ENCODE measurements around the gene BCAT1. TPM values are rescaled to one million over a fixed set of nuclear protein-coding genes. Genes with fewer than 3 reads are reported as not detected.
"Not testable (repeated sequence)": the region's sequence is repeated elsewhere in the genome, so short reads cannot be mapped to it uniquely, and the experiment has no call there.

Gene BCAT1
- total RNA-seq, 2 experiments from 2014 or later: 27.9 to 40.0 TPM

DNA sequence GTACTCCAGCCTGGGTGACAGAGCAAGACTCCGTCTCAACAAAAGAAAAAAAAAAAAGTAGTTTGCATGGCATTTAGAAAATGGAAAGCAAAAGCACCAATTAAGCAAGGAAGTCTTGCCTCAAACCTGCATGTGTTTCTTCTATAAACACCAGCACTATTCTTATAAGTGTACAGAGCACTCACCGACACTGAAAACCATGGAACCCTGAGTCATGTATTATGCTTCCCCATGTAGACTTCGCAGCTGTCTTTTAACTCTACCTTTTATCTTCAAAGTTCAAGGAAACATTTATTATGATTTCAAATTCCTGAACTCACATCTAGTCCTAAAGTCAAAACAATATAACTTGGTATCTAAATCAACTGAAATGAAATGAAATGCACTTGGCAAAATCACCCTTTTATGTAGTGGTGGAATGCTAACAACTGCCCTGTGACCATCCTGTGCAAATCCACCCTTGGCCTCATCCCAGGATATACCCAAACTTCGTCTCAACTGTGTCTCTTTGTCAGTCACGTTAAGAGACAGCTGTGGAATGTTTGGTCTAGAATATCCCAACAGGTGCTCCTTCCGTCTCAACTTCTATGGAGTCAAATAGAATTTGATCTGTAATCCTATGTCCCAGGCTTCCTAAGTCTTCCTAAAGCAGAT is 4.8 kb downstream of the BCAT1 start:
- POLR2A ChIA-PET: no interaction called here
- H3K4me1 Mint-ChIP-seq: peaks cover 44% of the 10 kb centered on the region
- peaks cover 35% of the 10 kb centered on the region for H3K27me3 Mint-ChIP-seq
- no peak overlapping the region for H3K4me3 Mint-ChIP-seq
- no peaks in the 10 kb centered on the region for H3K9me3 Mint-ChIP-seq (ENCODE audit: low read depth)
- ATAC-seq: peak; percentile 43
- intact Hi-C loops (cut with DNase I, micrococcal nuclease): no loop called here
- no peak overlapping the region for H3K27ac Mint-ChIP-seq
- CTCF ChIA-PET: interaction anchor here (0.9 kb wide), 1 partner anchor 90 kb away, joined by 3 read pairs; no protein-coding TSS in a partner anchor
- DNase-seq: no peak
- peaks cover 17% of the 10 kb centered on the region for H3K36me3 Mint-ChIP-seq (ENCODE audit: low read depth)

DNA sequence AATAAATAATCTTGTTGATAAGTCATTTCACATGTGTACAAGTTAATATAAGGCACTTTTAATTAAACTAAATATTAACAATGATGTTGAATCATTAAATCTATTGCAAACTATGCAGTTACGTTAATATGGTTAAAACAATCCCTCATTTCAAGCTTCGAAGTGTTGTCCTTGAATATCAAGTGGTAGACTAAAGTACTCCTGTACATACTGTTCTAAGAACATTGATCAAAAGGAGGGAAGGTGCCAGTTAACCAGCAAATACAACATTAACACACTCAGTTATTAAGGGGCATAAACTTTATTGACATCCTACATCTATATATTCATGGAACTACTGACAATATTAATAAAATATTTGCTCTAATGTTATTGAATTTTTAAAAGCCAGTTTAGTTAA is 8.7 kb downstream of the BCAT1 start:
- ChIA-PET CTCF (interaction anchor here (1.4 kb wide), 1 partner anchor 12 kb away, joined by 3 read pairs; no protein-coding TSS in a partner anchor), POLR2A (no interaction called here)
- H3K27ac Mint-ChIP-seq: no peak overlapping the region
- ATAC-seq: no peak
- H3K4me1 Mint-ChIP-seq: peaks cover 11% of the 10 kb centered on the region
- peaks cover 19% of the 10 kb centered on the region for H3K27me3 Mint-ChIP-seq
- no peak overlapping the region for H3K4me3 Mint-ChIP-seq
- peaks cover 11% of the 10 kb centered on the region for H3K36me3 Mint-ChIP-seq (ENCODE audit: low read depth)
- H3K9me3 Mint-ChIP-seq (ENCODE audit: low read depth): no peaks in the 10 kb centered on the region
- intact Hi-C loops (cut with DNase I, micrococcal nuclease): no loop called here
- DNase-seq: no peak

DNA sequence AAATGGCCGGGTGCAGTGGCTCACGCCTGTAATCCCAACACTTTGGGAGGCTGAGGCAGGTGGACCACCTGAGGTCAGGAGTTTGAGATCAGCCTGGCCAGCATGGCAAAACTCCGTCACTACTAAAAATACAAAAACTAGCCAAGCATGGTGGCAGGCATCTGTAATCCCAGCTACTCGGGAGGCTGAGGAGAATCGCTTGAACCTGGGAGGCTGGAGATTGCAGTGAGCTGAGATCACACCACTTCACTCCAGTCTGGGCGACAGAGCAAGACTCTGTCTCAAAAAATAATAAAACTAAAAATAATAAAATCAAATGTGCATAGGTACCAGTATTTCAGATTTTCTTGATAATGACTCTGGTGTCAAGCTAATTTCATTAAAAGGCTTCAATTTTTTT is 9.3 kb downstream of the BCAT1 start:
- H3K27ac Mint-ChIP-seq; H3K4me3 Mint-ChIP-seq; DNase-seq; POLR2A ChIA-PET; H3K9me3 Mint-ChIP-seq (ENCODE audit: low read depth); H3K36me3 Mint-ChIP-seq (ENCODE audit: low read depth); H3K4me1 Mint-ChIP-seq; ATAC-seq; intact Hi-C loops (cut with DNase I, micrococcal nuclease): not testable (repeated sequence)
- CTCF ChIA-PET: interaction anchor here (0.7 kb wide), 1 partner anchor 33 kb away, joined by 3 read pairs; no protein-coding TSS in a partner anchor
- H3K27me3 Mint-ChIP-seq: peaks cover 16% of the 10 kb centered on the region

DNA sequence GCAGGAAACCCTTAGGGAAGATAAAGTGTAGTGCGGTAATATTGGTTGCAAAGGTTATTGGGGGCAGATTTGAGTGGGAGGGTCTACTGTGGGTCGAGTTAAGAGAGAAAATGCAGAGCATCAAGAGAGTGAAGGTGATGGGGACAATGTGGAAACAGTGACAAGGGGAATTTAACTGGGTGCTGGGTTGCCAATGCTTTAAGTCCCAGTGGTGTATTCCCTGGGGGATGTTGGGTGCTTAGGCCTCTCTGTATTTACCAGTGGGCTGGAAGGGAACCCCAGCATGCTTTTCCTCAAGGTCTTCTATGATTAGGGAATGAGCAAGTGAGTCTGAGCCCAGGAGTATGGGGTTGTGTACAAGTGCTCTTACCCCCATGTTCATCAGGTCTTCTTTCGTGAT is 10.6 kb downstream of the BCAT1 start:
- Mint-ChIP-seq H3K9me3 (ENCODE audit: low read depth) (no peaks in the 10 kb centered on the region), H3K27ac (no peak overlapping the region), H3K27me3 (peaks cover 17% of the 10 kb centered on the region), H3K4me3 (no peak overlapping the region), H3K36me3 (ENCODE audit: low read depth) (no peaks in the 10 kb centered on the region), H3K4me1 (no peaks in the 10 kb centered on the region)
- ChIA-PET POLR2A (no interaction called here), CTCF (interaction anchor here (0.6 kb wide), 1 partner anchor 17 kb away, joined by 5 read pairs; no protein-coding TSS in a partner anchor)
- DNase-seq (no peak), ATAC-seq (no peak)
- intact Hi-C loops (cut with DNase I, micrococcal nuclease): no loop called here

DNA sequence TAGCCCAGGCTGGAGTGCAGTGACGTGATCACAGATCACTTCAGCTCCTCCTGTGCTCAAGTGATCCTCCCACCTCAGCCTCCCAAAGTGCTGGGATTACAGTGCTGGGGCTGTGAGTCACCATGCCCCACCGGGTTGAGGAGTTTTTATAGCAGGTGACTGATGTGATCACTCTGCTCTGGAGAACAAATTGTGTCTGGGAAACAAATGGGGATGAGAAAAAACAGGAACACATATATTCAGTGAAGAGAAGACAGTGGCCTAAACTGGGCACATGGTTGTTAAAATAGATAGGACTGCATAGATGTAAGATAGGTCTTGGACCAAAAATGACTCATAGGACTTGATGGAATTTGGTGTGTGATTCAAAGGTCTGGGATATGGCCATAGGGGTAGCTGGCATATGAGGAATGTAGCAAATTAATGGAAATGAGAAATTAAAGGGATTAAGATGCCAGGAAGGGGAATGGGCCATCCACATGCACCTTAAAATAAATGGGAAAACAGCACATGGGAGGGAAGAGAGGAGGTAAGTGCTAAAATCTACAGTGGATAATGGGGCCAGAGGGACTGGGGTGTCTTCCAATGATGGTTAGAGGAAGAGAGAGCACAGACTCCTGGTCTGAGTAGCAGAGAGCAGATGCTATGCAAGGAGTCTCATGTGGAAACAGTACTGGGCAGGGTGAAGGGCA is 11.2 kb downstream of the BCAT1 start:
- CTCF ChIA-PET: no interaction called here
- Mint-ChIP-seq H3K4me3 (no peak overlapping the region), H3K36me3 (ENCODE audit: low read depth) (no peaks in the 10 kb centered on the region), H3K9me3 (ENCODE audit: low read depth) (no peaks in the 10 kb centered on the region), H3K4me1 (no peaks in the 10 kb centered on the region), H3K27ac (no peak overlapping the region), H3K27me3 (peaks cover 17% of the 10 kb centered on the region)
- intact Hi-C loops (cut with DNase I, micrococcal nuclease): no loop called here
- ATAC-seq (no peak), DNase-seq (no peak)
- POLR2A ChIA-PET: no interaction called here

DNA sequence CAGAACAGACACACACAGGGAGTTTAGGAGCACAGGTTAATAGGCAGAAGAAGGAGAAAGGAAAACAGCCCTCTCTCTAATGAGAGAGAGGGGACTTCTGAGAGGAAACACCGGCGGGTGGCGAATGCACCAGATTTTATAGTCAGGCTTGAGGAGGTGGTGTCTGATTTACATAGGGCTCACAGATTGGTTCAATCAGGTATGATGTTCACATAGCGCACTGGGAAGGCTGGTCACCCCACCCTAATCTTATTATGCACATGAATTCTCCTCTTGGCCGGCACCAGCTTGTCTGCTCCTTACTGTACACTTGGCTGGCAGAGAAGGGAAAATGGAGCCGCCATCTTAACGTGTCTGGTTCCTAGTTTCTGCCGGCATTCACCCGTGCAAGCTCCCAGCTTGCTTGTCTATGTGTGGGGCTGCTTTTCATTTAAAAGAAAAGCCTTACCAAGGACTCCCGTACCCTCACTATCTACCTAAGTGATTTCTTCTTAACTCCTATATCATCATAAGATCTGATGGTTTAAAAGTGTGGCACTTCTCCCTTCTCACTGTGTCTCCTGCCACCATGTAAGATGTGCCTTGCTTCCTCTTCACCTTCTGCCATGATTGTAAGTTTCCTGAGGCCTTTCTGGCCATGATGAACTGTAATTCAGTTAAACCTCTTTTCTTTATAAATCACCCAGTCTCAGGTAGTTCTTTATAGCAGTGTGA is 15.1 kb downstream of the BCAT1 start:
- CTCF ChIA-PET: no interaction called here
- Mint-ChIP-seq H3K4me1 (peaks cover 9% of the 10 kb centered on the region), H3K27ac (no peak overlapping the region), H3K27me3 (peaks cover 24% of the 10 kb centered on the region), H3K9me3 (ENCODE audit: low read depth) (no peaks in the 10 kb centered on the region), H3K36me3 (ENCODE audit: low read depth) (no peaks in the 10 kb centered on the region), H3K4me3 (no peak overlapping the region)
- intact Hi-C loops (cut with DNase I, micrococcal nuclease): no loop called here
- ATAC-seq: no peak
- POLR2A ChIA-PET: no interaction called here
- DNase-seq: no peak

DNA sequence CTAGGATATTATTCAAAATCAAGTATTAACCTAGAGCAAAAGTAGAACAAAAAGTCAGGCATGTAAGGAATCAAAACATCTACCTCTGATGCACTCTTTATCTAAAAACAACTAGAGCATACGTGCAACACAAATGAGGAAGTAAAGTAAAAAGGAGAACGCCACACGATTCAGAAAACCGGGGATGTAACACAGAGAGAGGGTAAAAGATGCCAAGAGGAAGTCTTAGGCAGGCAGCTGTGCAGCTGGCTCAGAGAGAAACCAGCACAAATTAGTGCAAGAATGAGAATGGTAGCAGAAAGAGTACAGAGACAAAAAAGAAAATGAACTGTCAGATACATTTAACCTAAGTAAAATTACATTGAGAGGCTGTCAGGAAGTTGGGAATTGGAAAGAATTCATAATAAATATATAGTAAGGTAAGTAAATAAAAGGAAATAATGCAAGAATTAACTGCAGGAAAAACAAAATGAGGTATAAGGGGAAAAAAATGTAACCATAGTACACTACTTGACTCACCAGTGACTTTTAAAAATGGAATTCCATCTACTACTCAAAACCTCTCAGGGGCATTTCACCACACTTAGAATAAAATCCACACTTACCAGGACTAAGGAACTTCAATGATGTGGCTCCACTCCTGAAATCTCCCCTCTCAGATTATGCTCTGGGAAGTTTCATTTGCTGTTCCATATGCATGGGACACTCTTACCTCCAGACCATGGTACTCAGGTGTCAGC is 17.1 kb downstream of the BCAT1 start:
- no peak overlapping the region for H3K27ac Mint-ChIP-seq
- intact Hi-C loops (cut with DNase I, micrococcal nuclease): no loop called here
- CTCF ChIA-PET: interaction anchor here (0.6 kb wide), 1 partner anchor 39 kb away, joined by 4 read pairs; no protein-coding TSS in a partner anchor
- no peaks in the 10 kb centered on the region for H3K36me3 Mint-ChIP-seq (ENCODE audit: low read depth)
- peaks cover 9% of the 10 kb centered on the region for H3K4me1 Mint-ChIP-seq
- POLR2A ChIA-PET: no interaction called here
- no peaks in the 10 kb centered on the region for H3K9me3 Mint-ChIP-seq (ENCODE audit: low read depth)
- no peak for DNase-seq
- ATAC-seq: peak; percentile 49
- peaks cover 28% of the 10 kb centered on the region for H3K27me3 Mint-ChIP-seq
- H3K4me3 Mint-ChIP-seq: no peak overlapping the region

DNA sequence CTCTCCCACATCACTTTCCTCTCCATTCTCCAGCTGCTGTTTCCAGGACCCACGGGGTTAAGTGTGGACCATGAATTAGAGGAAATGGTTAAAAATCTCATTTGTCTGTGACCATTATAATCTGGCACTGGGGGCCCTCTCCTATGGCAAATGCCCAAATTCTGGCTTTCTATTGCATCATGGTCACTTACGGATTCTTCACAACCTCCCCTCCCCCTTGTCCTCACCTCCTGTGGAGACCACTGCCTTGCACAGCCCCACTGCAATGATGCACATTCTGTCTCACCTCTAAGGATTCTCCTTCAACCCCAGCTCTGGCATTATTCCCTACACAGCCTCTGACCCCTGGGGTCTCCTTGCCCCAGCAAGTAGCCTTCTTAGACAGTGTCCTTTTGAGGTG is 18.9 kb downstream of the BCAT1 start:
- Mint-ChIP-seq H3K4me3 (no peak overlapping the region), H3K9me3 (ENCODE audit: low read depth) (peaks cover 3% of the 10 kb centered on the region), H3K27ac (no peak overlapping the region), H3K36me3 (ENCODE audit: low read depth) (peaks cover 1% of the 10 kb centered on the region), H3K27me3 (peaks cover 29% of the 10 kb centered on the region), H3K4me1 (peaks cover 9% of the 10 kb centered on the region)
- POLR2A ChIA-PET: no interaction called here
- DNase-seq: no peak
- intact Hi-C loops (cut with DNase I, micrococcal nuclease): no loop called here
- CTCF ChIA-PET: interaction anchor here (0.7 kb wide), 1 partner anchor 17 kb away, joined by 3 read pairs; no protein-coding TSS in a partner anchor
- ATAC-seq: no peak

DNA sequence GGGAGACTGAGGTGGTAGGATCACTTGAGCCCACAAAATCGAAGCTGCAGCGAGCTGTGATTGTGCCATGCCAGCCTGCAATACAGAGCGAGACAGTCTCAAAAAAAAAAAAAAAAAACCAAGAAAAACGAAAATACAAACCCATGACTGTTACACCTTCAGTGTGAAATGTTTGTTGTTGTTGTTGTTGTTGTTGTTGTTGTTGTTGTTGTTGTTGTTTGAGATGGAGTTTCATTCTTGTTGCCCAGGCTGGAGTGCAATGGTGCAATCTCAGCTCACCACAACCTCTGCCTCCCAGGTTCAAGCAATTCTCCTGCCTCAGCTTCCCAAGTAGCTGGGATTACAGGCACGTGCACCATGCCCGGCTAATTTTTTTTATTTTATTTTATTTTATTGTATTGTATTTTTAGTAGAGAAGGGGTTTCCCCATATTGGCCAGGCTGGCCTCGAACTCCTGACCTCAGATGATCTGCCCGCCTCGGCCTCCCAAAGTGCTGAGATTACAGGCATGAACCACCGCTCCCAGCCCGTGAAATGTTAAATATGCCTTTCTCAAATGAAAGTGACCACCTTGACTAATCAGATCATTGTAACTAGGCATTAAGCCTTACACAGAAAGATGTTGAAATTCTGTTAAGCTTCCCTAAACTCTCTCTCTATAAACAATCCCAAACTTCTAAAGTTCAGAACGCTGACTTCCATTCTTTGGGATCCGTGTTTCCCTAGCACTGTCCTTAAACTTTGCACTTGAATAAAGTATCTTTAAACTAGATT is 20.2 kb downstream of the BCAT1 start:
- intact Hi-C loops (cut with DNase I, micrococcal nuclease); H3K36me3 Mint-ChIP-seq (ENCODE audit: low read depth); POLR2A ChIA-PET; H3K4me1 Mint-ChIP-seq; H3K4me3 Mint-ChIP-seq; ATAC-seq; H3K27ac Mint-ChIP-seq; DNase-seq; H3K9me3 Mint-ChIP-seq (ENCODE audit: low read depth); CTCF ChIA-PET: not testable (repeated sequence)
- H3K27me3 Mint-ChIP-seq: peaks cover 24% of the 10 kb centered on the region

DNA sequence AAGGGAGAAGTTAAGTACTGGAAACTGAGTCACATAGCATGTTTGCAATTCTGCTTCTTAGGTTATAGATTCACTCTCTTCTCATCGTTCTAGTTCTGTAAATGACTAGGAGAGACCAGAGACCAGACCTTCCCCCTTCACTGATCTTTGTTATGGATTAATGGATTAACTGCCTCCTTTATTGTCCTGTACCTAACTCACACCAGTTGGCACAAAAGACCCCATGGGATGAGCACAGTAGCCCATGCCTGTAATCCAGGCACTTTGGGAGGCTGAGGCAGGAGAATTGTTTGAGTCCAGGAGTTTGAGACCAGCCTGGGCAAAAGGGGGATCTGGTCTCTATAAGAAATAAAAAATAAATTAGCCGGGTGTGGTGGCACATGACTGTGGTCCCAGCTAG is 20.8 kb downstream of the BCAT1 start:
- H3K4me1 Mint-ChIP-seq: peaks cover 9% of the 10 kb centered on the region
- ChIA-PET CTCF (no interaction called here), POLR2A (no interaction called here)
- no peak overlapping the region for H3K27ac Mint-ChIP-seq
- peaks cover 1% of the 10 kb centered on the region for H3K36me3 Mint-ChIP-seq (ENCODE audit: low read depth)
- H3K27me3 Mint-ChIP-seq: peaks cover 22% of the 10 kb centered on the region
- intact Hi-C loops (cut with DNase I, micrococcal nuclease): no loop called here
- H3K9me3 Mint-ChIP-seq (ENCODE audit: low read depth): peaks cover 3% of the 10 kb centered on the region
- no peak for ATAC-seq
- no peak for DNase-seq
- no peak overlapping the region for H3K4me3 Mint-ChIP-seq

DNA sequence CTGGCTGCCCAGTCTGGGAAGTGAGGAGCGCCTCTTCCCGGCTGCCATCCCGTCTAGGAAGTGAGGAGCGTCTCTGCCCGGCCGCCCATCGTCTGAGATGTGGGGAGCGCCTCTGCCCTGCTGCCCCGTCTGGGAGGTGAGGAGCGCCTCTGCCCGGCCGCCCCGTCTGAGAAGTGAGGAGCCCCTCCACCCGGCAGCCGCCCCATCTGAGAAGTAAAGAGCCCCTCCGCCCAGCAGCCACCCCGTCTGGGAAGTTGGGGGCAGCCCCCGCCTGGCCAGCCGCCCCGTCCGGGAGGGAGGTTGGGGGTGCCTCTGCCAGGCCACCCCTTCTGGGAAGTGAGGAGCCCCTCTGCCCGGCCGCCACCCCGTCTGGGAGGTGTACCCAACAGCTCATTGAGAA is 22.8 kb downstream of the BCAT1 start:
- H3K4me3 Mint-ChIP-seq; CTCF ChIA-PET; intact Hi-C loops (cut with DNase I, micrococcal nuclease); H3K27ac Mint-ChIP-seq; DNase-seq; POLR2A ChIA-PET; H3K9me3 Mint-ChIP-seq (ENCODE audit: low read depth); ATAC-seq; H3K36me3 Mint-ChIP-seq (ENCODE audit: low read depth): not testable (repeated sequence)
- peaks cover 19% of the 10 kb centered on the region for H3K27me3 Mint-ChIP-seq
- peaks cover 13% of the 10 kb centered on the region for H3K4me1 Mint-ChIP-seq
